ENCODE results near the gene CZIB.

CZIB gene

DNA sequence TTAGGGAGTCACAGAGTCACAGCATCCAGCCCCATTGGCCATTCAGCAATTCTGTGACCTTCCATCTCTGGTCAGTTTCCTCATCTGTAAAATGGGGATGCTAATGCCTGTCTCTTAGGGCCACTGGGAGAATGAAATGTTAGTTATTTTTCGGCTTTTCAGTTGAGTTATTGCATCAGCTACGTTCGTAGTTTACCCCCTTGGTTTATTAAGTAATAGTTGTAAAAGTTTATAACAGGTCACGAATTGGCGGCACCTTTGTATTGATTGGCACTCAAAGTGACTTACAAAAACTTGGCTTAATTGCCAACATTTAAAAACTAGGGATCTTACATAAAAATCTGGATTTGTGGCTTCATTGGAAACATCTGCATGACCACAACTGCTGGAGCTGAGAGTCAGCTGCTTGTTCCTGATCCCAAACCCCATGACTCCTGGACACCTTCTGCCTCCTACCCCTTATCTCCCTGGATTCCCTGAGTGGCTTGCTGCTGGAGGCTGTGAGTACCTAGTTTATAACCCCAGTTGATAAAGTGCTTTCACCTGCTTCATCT is 54.9 kb downstream of the CZIB start:
- no peak for DNase-seq (ENCODE audit: low read depth, low spot score)

More for the DNA sequence above, 54.9 kb downstream of the CZIB start:
- no peak overlapping the region for H3K4me3 ChIP-seq (ENCODE audit: low read length)

All from Jurkat, Clone E6-1 (cell line).